ENCODE results near the gene DDX49. TPM values are rescaled to one million over a fixed set of nuclear protein-coding genes. Genes with fewer than 3 reads are reported as not detected.
A peak's percentile ranks its signal among the peaks of the same experiment; 100 is the strongest.

Gene DDX49
- total and polyA plus RNA-seq, 8 donors: 25.3 to 185 (median 53.5) TPM

DNA sequence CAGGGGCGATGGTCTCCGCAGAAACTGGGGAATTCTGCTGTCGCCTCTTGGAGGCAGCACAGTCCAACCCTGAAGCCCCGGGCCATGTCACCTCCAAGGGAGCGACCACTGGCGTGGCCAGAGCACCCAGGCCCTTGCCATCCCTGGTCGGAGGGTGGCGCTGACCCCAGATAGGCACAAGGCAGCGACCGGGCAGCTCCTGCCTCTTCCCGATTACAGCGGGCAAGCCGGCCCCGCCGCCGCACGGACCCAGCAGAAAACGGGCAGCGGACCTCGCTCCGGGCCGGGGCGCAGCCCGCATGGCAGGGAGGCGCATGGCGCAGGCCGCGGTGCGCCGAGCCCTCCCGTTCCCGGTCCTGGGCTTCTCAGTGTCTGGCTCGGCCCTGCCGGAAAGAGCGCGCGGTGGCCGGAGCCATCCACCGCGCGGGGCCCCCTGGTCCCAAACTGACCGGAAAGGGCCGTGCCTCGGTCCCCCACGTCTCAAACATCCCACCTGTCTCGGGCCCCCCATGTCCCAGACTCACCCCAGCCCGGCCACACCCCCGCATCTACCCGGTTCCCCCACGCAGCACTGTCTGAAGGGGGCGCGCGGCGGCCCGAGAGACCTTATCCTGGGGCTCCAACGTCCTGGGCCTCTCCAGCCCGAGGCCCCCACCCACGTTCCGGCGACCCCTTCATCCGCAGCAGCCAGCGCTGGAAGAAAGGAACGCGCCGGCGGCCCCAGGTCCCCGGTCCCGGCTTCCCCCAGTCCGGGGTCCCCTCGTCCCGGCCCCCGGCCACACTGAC is 24.3 kb upstream of the DDX49 start:
- H3K27ac ChIP-seq: peak overlapping the region in 2 of 5 donors; percentile 7 to 38
- peak overlapping the region; percentile 36 to 50 (median 43) for H3K4me3 ChIP-seq
- peaks cover 7 to 21% (median 16%) of the 10 kb centered on the region in 4 donors for H3K36me3 ChIP-seq
- peaks cover 5 to 50% (median 34%) of the 10 kb centered on the region in 3 donors for H3K27me3 ChIP-seq
- WGBS, 5 donors: 1 to 2% (median 1%) methylated on average over 30 to 72 of the region's 72 CpGs; no CpG with 5 or more reads in 1 of the 5 donors
- H3K9me3 ChIP-seq: no peaks in the 10 kb centered on the region
- intact Hi-C loops (cut with DNase I; ENCODE audit: low total_unique reads): no loop called here
- TF ChIP-seq POLR2AphosphoS5 (IDR thresholded peaks at IDR 0.05): no peak
- TF ChIP-seq, protein P1, sequence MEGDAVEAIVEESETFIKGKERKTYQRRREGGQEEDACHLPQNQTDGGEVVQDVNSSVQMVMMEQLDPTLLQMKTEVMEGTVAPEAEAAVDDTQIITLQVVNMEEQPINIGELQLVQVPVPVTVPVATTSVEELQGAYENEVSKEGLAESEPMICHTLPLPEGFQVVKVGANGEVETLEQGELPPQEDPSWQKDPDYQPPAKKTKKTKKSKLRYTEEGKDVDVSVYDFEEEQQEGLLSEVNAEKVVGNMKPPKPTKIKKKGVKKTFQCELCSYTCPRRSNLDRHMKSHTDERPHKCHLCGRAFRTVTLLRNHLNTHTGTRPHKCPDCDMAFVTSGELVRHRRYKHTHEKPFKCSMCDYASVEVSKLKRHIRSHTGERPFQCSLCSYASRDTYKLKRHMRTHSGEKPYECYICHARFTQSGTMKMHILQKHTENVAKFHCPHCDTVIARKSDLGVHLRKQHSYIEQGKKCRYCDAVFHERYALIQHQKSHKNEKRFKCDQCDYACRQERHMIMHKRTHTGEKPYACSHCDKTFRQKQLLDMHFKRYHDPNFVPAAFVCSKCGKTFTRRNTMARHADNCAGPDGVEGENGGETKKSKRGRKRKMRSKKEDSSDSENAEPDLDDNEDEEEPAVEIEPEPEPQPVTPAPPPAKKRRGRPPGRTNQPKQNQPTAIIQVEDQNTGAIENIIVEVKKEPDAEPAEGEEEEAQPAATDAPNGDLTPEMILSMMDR (IDR thresholded peaks at IDR 0.05): peak in 1 of 7 experiments; percentile 5
- DNase-seq: peak in 1 of 2 donors; percentile 76
- peaks cover 13 to 48% (median 27%) of the 10 kb centered on the region in 4 donors for H3K4me1 ChIP-seq

DNA sequence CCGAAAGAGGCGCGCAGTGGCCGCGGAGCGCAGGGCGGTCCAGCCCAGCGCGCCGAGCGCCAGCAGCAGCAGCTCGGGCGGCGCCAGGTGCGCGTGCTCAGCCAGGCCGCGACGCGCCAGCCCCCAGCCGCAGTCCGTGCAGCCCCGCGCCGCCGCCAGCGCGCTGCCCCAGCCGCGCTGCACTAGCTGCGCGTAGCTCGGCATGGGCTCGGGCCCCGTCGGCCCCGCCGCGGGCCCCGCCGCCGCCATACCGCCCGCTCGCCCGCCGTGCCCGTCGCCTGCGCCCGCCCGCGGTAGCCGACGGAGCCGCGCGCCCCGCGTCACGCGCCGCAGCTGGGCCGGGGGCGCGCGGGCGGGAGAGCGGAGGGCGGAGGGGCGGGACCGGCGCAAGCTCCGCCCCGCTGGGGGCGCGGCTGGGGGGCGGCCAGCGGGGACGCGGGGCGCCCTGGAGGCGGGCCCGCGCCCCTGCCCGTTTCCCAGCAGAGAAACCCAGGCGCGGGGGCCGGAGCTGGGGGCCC is 23.6 kb upstream of the DDX49 start, which contains the start of gene CERS1:
Gene CERS1, minus strand, starts transcription at position 335 of the 518 bp plus-strand sequence. Its CDS starts 86 bp downstream, at position 249.
- peak in 1 of 2 donors; percentile 73 for DNase-seq
- 1 to 3% (median 1%) methylated on average over 22 to 82 of the region's 89 CpGs; no CpG with 5 or more reads in 2 of the 5 donors for WGBS, 5 donors
- no peaks in the 10 kb centered on the region for H3K9me3 ChIP-seq
- peaks cover 5 to 50% (median 34%) of the 10 kb centered on the region in 3 donors for H3K27me3 ChIP-seq
- peaks cover 12 to 28% (median 22%) of the 10 kb centered on the region in 4 donors for H3K36me3 ChIP-seq
- peak within 1 kb of the TSS; percentile 36 to 50 (median 43) for H3K4me3 ChIP-seq
- peak within 1 kb of the TSS in 2 of 5 donors; percentile 7 to 38 for H3K27ac ChIP-seq
- intact Hi-C loops (cut with DNase I; ENCODE audit: low total_unique reads): no loop called here
- peaks cover 13 to 48% (median 27%) of the 10 kb centered on the region in 4 donors for H3K4me1 ChIP-seq
- TF ChIP-seq POLR2AphosphoS5 (IDR thresholded peaks at IDR 0.05) (no peak), EP300 (IDR thresholded peaks at IDR 0.05) (no peak), POLR2A (IDR thresholded peaks at IDR 0.05) (no peak)
- TF ChIP-seq, protein P1 (IDR thresholded peaks at IDR 0.05): no peak

DNA sequence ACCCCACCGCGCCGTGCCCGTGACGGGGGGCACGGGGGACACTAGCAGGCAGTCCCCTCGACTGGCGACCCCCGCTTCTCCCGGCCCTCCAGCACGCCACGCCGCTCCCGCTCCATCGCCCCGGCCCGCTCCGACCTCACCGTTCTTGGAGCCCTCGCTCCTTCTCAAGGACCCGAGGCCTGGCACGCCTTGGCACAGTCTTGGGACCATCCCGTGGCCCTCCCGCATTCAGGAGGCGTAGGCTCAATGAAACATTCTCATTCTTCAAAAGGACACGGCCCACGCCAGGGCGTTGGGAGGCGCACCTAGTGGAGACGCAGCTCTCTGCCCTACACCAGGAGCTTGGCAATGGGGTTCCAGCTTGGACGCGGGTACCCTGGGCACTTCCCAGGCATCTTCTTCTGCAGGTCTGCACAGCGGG is 23.1 kb upstream of the DDX49 start:
- peak in 1 of 2 donors; percentile 46 for DNase-seq
- H3K4me3 ChIP-seq: peak overlapping the region in 3 of 4 donors; percentile 15 to 28 (median 28)
- no peak overlapping the region for H3K27ac ChIP-seq
- TF ChIP-seq POLR2A (IDR thresholded peaks at IDR 0.05): no peak
- no peaks in the 10 kb centered on the region for H3K9me3 ChIP-seq
- H3K4me1 ChIP-seq: peaks cover 13 to 48% (median 27%) of the 10 kb centered on the region in 4 donors
- peaks cover 5 to 50% (median 34%) of the 10 kb centered on the region in 3 donors for H3K27me3 ChIP-seq
- intact Hi-C loops (cut with DNase I; ENCODE audit: low total_unique reads): no loop called here
- H3K36me3 ChIP-seq: peaks cover 18 to 33% (median 28%) of the 10 kb centered on the region in 4 donors
- WGBS, 5 donors: 14 to 60% (median 17%) methylated on average over 1 to 33 of the region's 33 CpGs

DNA sequence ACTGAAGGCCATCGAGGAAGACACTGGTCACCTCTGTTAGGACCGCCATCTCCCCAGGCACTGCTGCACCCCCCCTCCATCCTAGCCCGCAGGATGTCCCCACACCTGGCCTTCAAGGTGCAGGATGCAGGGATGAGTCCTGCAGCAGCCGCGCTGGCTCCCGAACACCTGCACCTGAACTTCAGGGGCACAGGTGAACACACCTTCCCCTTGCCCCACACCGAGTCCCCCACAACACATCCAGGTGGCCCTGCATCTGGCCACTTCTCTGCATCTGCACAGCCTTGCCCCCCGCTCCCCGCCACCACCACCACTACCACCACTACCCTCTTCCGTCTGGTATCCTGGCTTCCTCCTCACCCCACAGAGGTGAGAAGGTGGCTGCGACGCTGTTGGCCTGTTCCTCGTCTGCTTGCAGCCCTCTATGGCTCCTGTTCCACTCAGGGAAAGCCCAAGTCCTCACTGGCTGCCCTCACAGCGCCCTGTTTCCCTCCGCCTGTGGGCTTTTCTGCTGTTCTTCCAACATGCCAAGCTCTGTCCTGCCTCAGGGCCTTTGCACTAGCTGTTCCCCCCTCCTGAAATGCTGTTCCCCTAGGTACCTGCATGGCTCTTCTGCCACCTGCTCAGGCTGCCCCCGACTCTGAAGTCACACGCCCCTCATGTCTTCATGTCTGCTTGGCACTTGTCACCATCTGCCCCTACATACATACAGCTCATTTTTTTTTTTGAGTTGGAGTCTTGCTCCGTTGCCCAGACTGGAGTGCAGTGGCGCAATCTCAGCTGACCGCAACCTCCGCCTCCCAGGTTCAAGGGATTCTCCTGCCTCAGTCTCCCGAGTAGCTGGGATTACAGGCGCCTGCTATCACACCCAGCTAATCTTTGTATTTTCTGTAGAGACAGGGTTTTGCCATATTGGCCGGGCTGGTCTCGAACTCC is 22.2 kb upstream of the DDX49 start:
- peaks cover 13 to 48% (median 27%) of the 10 kb centered on the region in 4 donors for H3K4me1 ChIP-seq
- H3K27ac ChIP-seq: no peak overlapping the region
- peaks cover 20 to 37% (median 31%) of the 10 kb centered on the region in 4 donors for H3K36me3 ChIP-seq
- H3K9me3 ChIP-seq: no peaks in the 10 kb centered on the region
- H3K4me3 ChIP-seq: no peak overlapping the region
- intact Hi-C loops (cut with DNase I; ENCODE audit: low total_unique reads): no loop called here
- TF ChIP-seq POLR2AphosphoS5 (IDR thresholded peaks at IDR 0.05) (no peak), POLR2A (IDR thresholded peaks at IDR 0.05) (no peak), EP300 (IDR thresholded peaks at IDR 0.05) (no peak)
- TF ChIP-seq, protein P1 (IDR thresholded peaks at IDR 0.05): no peak
- DNase-seq: no peak
- H3K27me3 ChIP-seq: peaks cover 5 to 50% (median 34%) of the 10 kb centered on the region in 3 donors
- 81 to 88% (median 84%) methylated on average over 24 to 25 of the region's 25 CpGs for WGBS, 5 donors

All from stomach (tissue), 9 donors.